HG03139 (cell line): ENCODE data around the gene HMGXB3.

Source experiments
- ATAC-seq: cut with Tn5 transposase; IDR thresholded peaks from one replicate; pipeline ENCODE4 v1.9.1; 2021; ENCODE audit not compliant: unreplicated experiment

Gene HMGXB3

GRCh38 chr5:150000256-150000989 lies at the start of gene HMGXB3, which contains the start of gene TIGD6:
HMGXB3 (plus strand) TSS chr5:150000739; CDS start chr5:150004853, 4,114 bp downstream.
TIGD6 (minus strand) TSS chr5:150000654; CDS start chr5:149996348, 4,306 bp downstream.
- ATAC-seq = peak; percentile 90

GRCh38 chr5:149951138-149951749 lies 49.3 kb upstream of the HMGXB3 start:
- ATAC-seq = no peak

- no peak for ATAC-seq
These were observed 47.0 kb upstream of the HMGXB3 start for GRCh38 chr5:149953436-149954121.

GRCh38 chr5:149954798-149955197 lies 45.7 kb upstream of the HMGXB3 start:
- no peak for ATAC-seq

- ATAC-seq = no peak
These were observed 43.9 kb upstream of the HMGXB3 start for GRCh38 chr5:149956685-149957084.

GRCh38 chr5:149957855-149958254 lies 42.7 kb upstream of the HMGXB3 start:
- no peak for ATAC-seq

GRCh38 chr5:149959406-149960236 lies 40.9 kb upstream of the HMGXB3 start:
- no peak for ATAC-seq

- peak; percentile 99 for ATAC-seq
These were observed 40.0 kb upstream of the HMGXB3 start, which contains the start of gene SLC26A2 for GRCh38 chr5:149960272-149961185. SLC26A2 (plus strand) TSS chr5:149960758; CDS start chr5:149977653, 16,895 bp downstream.

GRCh38 chr5:149961186-149961685 lies 39.3 kb upstream of the HMGXB3 start:
- ATAC-seq = no peak

- ATAC-seq = no peak
These were observed 38.6 kb upstream of the HMGXB3 start for GRCh38 chr5:149961957-149962409.

- no peak for ATAC-seq
These were observed 37.8 kb upstream of the HMGXB3 start for GRCh38 chr5:149962601-149963300.

- no peak for ATAC-seq
These were observed 36.8 kb upstream of the HMGXB3 start for GRCh38 chr5:149963729-149964128.

GRCh38 chr5:149966946-149967345 lies 33.6 kb upstream of the HMGXB3 start:
- no peak for ATAC-seq

- ATAC-seq = no peak
These were observed 31.2 kb upstream of the HMGXB3 start for GRCh38 chr5:149969181-149969930.

- no peak for ATAC-seq
These were observed 25.1 kb upstream of the HMGXB3 start for GRCh38 chr5:149975409-149975808.

GRCh38 chr5:149979896-149980295 lies 20.6 kb upstream of the HMGXB3 start:
- ATAC-seq = no peak

GRCh38 chr5:149981206-149981605 lies 19.3 kb upstream of the HMGXB3 start:
- ATAC-seq = no peak

GRCh38 chr5:149982505-149982904 lies 18.0 kb upstream of the HMGXB3 start:
- ATAC-seq = no peak
